ENCODE measurements around the gene ERVK3-1. TPM values are rescaled to one million over a fixed set of nuclear protein-coding genes. Genes with fewer than 3 reads are reported as not detected.
"Not testable (repeated sequence)": the region's sequence is repeated elsewhere in the genome, so short reads cannot be mapped to it uniquely, and the experiment has no call there.

The ERVK3-1 gene
- polyA plus RNA-seq, 1 experiment, result 44.5 TPM

DNA sequence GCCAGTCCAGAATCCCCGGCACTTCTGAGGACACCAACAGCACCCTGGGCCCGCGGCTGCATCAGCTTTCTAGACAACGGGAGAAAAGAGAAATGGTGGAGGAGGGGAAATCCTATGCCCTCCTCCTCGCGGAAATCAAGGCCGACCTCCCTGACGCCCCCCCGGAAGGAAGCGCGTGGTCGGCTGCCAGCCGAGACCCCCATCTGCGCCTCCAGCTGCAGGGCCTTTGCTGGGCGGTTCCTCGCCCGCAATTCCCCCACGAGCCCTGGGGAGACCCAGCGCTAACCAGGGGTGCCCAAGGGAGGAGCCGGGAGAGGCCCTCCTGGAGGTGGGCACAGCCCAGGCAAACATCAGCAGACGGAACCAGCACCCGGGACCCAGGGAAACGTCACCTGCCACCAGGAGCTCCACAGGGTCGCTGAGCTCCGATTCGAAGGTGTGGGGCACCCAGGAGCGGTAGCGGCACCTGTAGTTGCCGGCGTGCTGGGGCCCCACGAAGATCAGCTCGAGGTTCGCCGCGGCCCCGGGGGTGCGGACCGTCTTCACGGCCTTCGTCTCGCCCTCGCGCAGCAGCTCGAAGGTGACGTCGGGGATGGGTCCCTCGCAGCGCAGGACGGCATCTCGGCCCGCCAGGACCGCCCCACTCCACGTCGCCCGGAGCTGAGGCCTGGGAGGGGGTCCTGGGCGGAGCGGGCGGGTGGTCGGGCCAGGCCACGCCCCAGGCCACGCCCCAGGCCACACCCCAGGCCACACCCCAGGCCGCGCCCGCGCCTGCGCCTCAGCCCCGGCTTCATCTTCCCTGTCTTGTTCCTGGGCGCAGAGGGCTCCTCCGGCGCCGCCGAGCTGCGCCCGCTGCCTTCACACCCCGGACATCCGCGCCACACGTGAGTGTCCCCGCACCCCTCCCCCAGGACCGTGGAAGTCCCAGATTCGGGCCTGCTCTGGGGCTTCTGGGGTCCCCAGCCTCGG, 42.1 kb downstream of the ERVK3-1 start:
- peak overlapping the region; percentile 83 for H3K4me3 ChIP-seq (ENCODE audit: low read depth, low read length)
- ChIA-PET POLR2A (interaction anchor here (0.6 to 2.9 kb wide), 6 partner anchors 9 to 42 kb away, joined by 3 to 17 read pairs (median 6); partner anchors contain the start of genes ERVK3-1, ZNF497, ZNF837 and ZSCAN22), CTCF (interaction anchor here (1.0 kb wide), 2 partner anchors 8 to 116 kb away, joined by 3 to 4 read pairs; no protein-coding TSS in a partner anchor)
- peak overlapping the region; percentile 31 for H3K27ac ChIP-seq (ENCODE audit: low read depth, low read length)
- peaks cover 22% of the 10 kb centered on the region; the same call in 1 of the 2 replicates for H3K9me3 ChIP-seq (ENCODE audit: control insufficient read depth, insufficient read depth, low read length)
- TF ChIP-seq, protein P1, sequence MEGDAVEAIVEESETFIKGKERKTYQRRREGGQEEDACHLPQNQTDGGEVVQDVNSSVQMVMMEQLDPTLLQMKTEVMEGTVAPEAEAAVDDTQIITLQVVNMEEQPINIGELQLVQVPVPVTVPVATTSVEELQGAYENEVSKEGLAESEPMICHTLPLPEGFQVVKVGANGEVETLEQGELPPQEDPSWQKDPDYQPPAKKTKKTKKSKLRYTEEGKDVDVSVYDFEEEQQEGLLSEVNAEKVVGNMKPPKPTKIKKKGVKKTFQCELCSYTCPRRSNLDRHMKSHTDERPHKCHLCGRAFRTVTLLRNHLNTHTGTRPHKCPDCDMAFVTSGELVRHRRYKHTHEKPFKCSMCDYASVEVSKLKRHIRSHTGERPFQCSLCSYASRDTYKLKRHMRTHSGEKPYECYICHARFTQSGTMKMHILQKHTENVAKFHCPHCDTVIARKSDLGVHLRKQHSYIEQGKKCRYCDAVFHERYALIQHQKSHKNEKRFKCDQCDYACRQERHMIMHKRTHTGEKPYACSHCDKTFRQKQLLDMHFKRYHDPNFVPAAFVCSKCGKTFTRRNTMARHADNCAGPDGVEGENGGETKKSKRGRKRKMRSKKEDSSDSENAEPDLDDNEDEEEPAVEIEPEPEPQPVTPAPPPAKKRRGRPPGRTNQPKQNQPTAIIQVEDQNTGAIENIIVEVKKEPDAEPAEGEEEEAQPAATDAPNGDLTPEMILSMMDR (IDR thresholded peaks at IDR 0.05; ENCODE audit: low read depth, low read length), result no peak
- no peak for DNase-seq (ENCODE audit: low read depth, low spot score)
- H3K27me3 ChIP-seq (ENCODE audit: control insufficient read depth, insufficient read depth, low read length), result no peaks in the 10 kb centered on the region

GRCh38 chr19:58348080-58348479, 42.9 kb downstream of the ERVK3-1 start:
- CTCF ChIA-PET, result interaction anchor here (1.0 kb wide), 2 partner anchors 9 to 115 kb away, joined by 3 to 4 read pairs; no protein-coding TSS in a partner anchor
- H3K27ac ChIP-seq (ENCODE audit: low read depth, low read length); DNase-seq (ENCODE audit: low read depth, low spot score); H3K27me3 ChIP-seq (ENCODE audit: control insufficient read depth, insufficient read depth, low read length): not testable (repeated sequence)
- Histone ChIP-seq H3K9me3 (ENCODE audit: control insufficient read depth, insufficient read depth, low read length) (peaks cover 22% of the 10 kb centered on the region; the same call in 1 of the 2 replicates), H3K4me3 (ENCODE audit: low read depth, low read length) (peak overlapping the region; percentile 83)
- POLR2A ChIA-PET, result interaction anchor here (0.6 to 2.9 kb wide), 7 partner anchors 8 to 43 kb away, joined by 3 to 17 read pairs (median 5); partner anchors contain the start of genes ERVK3-1, ZNF497, ZNF837 and ZSCAN22

GRCh38 chr19:58349590-58349989, 44.4 kb downstream of the ERVK3-1 start:
- Histone ChIP-seq H3K27ac (ENCODE audit: low read depth, low read length) (no peak overlapping the region), H3K27me3 (ENCODE audit: control insufficient read depth, insufficient read depth, low read length) (peaks cover 2% of the 10 kb centered on the region), H3K9me3 (ENCODE audit: control insufficient read depth, insufficient read depth, low read length) (peaks cover 22% of the 10 kb centered on the region; the same call in 1 of the 2 replicates), H3K4me3 (ENCODE audit: low read depth, low read length) (no peak overlapping the region)
- ChIA-PET CTCF (no interaction called here), POLR2A (no interaction called here)
- TF ChIP-seq, protein P1 (IDR thresholded peaks at IDR 0.05; ENCODE audit: low read depth, low read length), result no peak
- DNase-seq (ENCODE audit: low read depth, low spot score), result no peak

DNA sequence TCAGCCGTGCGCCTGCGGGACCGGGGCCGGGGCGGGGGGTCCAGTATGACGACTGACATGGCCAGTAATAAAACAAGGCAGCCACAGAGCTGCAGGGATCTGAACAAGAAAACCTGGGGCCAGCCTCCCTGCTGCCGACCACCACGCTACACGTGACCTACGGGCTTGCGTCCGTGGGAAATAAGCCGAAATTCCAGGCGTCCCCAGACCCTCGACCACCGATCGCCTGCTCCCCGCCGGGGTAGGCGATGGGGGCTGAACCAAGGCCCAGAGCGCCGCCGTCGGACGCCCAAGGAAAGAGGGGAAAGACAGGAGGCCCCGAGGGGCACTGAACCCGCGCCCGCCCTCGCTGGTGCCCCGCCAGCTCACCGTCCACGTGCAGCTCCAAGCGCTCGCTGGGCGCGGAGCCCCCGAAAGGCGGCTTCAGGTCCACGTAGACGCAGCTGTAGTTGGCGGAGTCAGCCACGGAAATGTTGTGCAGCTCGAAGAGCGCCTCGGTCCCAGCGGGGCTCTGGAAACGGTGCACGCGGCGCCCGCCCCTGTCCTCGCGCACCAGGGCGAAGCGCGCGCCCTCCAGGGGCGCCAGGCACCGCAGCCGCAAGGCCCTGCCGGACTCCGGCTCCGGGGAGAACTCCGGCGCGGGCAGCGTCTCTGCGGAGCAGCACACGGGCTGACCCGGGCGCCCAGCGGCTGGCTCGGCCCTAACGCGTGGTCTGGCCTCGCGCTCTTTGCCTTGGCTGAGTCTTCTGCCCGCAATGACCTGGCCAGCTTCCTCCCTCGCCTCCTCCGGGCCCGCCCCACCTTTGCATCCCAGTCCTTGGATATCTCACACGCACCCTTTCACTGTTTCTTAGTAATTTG, 45.1 kb downstream of the ERVK3-1 start:
- Histone ChIP-seq H3K27ac (ENCODE audit: low read depth, low read length) (no peak overlapping the region), H3K9me3 (ENCODE audit: control insufficient read depth, insufficient read depth, low read length) (peaks cover 22% of the 10 kb centered on the region; the same call in 1 of the 2 replicates), H3K4me3 (ENCODE audit: low read depth, low read length) (no peak overlapping the region), H3K27me3 (ENCODE audit: control insufficient read depth, insufficient read depth, low read length) (peaks cover 2% of the 10 kb centered on the region)
- DNase-seq (ENCODE audit: low read depth, low spot score), result no peak
- POLR2A ChIA-PET, result no interaction called here
- TF ChIP-seq, protein P1 (IDR thresholded peaks at IDR 0.05; ENCODE audit: low read depth, low read length), result no peak
- CTCF ChIA-PET, result no interaction called here

DNA sequence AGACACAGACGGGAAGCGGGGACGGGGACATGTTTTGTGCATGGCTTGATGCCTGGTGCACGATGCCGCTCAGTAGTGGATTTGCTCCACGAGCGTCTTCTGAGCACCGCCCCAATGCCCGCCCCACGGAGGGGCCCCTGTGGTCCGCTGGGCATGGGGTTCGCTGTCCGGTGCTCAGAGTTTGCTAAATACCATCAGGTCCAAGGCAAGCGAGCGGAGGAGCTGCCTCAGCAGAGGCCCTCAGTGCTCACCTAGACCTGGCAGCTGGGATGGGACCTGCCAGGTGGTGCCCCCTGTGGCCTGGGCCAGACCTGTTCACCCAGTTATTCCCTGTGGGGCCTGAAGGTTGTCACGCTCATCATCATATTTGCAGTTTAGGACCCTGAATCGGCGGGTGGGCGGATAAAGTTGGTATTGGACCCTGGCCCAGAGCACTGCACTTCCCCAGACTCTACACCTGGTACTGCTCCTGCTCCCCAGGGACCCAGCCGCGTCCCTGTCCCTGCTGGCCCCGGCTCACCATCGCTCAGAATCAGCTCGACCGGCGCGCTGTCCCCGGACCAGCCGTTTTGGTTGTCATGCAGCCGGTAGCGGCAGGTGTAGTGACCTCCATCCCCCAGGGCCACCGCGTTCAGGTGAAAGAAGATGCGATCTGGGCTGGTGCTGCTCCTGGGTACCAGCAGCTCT, 45.8 kb downstream of the ERVK3-1 start:
- DNase-seq (ENCODE audit: low read depth, low spot score), result no peak
- TF ChIP-seq, protein P1 (IDR thresholded peaks at IDR 0.05; ENCODE audit: low read depth, low read length), result no peak
- H3K27me3 ChIP-seq (ENCODE audit: control insufficient read depth, insufficient read depth, low read length), result peaks cover 8% of the 10 kb centered on the region
- ChIA-PET CTCF (no interaction called here), POLR2A (no interaction called here)
- no peak overlapping the region for H3K4me3 ChIP-seq (ENCODE audit: low read depth, low read length)
- H3K27ac ChIP-seq (ENCODE audit: low read depth, low read length), result no peak overlapping the region
- H3K9me3 ChIP-seq (ENCODE audit: control insufficient read depth, insufficient read depth, low read length), result peaks cover 26% of the 10 kb centered on the region; the same call in 1 of the 2 replicates
